NCI-H2029 (cell line): Measurements from ENCODE around the gene ABCG8.
A peak's percentile ranks its signal among the peaks of the same experiment; 100 is the strongest.
"Not testable (repeated sequence)": the region's sequence is repeated elsewhere in the genome, so short reads cannot be mapped to it uniquely, and the experiment has no call there.

Source experiments
- DNase-seq: peaks from one replicate; lab custom pipeline; 2025; lab: John Stamatoyannopoulos, UW

Gene ABCG8

DNA sequence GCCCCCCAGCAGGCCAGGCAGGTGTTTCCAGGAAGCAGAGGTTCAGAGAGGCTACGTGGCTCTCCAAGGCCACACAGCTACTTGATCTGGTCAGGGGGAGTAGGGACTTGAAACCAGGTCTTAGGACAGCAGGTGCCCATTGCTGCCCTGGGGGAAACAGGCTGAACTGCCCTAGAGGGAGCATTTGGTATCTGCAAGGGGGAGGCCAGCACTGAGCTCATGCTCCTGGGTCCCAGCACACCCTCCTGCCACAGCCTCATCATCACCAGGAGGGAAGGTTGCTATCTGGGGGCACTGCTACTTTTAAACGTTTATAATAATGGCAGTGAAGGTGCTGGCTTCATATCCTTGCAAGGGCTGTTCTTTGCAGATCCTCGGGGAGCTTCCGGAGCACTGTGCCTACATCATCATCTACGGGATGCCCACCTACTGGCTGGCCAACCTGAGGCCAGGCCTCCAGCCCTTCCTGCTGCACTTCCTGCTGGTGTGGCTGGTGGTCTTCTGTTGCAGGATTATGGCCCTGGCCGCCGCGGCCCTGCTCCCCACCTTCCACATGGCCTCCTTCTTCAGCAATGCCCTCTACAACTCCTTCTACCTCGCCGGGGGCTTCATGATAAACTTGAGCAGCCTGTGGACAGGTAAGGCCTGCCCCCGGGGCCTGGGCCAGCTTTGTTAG lies 36.1 kb downstream of the ABCG8 start:
- no peak for DNase-seq

DNA sequence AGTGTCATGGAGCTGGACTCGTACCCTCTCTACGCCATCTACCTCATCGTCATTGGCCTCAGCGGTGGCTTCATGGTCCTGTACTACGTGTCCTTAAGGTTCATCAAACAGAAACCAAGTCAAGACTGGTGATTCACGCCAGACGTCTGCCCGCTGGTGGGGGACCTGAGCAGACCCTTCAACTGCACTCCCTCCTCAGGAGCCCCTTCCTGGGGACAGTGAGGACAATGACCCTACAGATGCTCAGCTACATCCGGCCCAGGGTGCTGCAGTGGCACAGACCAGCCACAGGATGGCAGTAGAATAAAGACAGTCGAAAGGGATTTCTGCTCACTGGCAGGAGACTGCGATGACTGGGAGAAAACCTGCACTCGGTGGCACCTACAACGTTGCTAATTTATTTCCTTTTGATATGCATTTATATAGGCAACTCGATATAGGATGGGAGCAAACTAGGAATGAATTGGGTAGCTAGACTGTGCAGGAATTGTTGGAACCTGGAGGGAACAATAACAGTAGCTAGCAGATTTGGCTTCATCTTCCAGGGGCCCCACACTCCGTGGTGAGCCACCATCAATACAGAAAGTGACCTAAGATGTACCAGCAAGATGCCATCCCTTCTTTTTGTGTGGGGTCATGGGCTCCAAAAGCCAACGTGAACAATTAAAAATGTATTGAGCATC lies 39.2 kb downstream of the ABCG8 start:
- peak; percentile 48 for DNase-seq

DNA sequence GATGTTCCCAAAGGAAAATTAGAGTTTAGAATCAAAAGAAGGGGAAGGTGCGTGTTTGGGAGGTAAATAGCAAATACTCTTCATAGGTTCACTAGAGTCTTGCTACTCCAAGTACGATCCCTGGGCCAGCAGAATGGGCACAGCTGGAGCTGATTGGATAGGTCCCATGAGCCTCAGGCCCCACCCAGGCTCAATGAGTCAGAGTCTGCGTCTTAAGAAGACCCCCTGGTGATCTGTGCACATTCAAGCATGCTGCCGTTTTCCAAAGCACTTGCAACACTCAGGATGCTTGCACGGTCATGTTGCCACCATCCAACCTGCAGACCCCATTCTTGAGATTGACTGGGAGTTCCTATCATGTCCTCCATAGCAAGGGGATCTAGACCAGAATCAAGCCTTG lies 40.5 kb downstream of the ABCG8 start:
- DNase-seq: no peak

DNA sequence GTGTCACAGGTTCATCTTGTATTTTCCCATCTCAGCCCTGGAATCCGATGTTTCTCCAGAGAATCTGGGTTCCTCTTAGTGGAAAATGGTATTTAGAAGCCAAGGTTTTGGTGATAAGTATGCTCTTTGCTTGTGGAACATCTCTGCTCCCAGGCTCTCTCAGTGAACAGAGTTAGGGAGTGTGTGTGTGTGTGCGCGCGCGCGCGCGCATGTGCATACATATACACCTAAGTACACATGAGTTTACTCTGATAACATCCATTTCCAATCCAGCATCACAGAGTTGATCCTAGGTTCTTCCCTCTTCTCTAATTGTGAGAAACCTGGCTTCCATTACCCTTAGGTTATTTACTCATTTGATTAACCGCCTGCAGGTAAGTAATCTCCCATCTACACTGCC lies 41.7 kb downstream of the ABCG8 start:
- no peak for DNase-seq

DNA sequence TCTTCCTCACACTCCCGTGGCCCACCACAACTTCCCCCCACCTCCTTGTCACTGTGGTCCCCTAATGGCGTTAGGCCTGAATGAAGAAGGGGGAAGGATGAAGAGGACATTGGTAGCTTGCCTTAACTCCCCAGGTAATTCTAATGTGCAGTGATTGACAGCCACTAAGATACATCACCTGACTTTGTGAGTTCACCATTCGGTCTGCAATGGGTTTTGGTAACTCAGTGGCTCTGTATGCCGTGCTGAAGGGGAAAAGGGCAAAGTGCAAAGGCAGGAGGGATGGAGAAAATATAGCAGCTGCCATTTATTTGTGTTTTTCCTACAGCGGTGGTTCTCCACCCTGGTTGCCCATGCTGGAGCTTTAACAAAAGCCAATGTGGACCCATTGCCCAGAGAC lies 42.2 kb downstream of the ABCG8 start:
- no peak for DNase-seq

DNA sequence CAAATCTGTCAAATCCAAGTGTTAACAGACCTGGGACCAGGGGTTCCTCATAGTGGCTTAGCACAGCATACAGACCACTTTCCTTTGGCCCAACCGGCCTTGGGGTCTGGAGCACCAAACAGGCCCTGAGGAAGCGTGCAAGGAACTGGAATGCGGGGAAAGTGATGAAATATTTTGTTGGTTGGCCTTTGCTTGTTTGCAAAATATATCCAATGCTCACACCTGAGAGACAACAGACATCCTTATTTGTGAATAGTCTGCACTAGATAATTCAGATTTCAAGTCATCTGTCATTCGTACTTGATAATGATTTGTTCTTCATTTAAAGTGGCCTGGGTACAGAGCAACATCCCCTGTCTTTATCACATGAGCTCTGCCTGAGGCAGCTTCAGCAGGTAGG lies 43.5 kb downstream of the ABCG8 start:
- DNase-seq: no peak

DNA sequence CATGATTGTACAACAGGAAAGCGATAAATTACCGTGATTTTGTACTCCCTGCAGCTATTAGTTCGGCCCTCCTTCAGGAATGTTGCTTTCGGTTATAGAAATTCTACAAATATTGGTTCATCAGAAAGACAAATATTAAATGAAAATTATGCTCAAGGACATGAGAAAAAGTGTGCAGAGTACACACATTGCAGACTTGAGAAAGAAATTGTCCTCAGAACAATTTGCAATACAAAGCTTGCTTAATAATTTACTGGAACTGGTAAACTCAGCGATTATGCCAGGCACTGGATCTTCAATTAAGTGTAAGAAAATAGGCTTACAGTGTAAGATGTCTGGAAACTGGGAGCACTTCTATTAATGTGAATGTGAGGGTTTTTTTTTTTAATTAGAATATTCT lies 45.9 kb downstream of the ABCG8 start:
- DNase-seq: no peak

DNA sequence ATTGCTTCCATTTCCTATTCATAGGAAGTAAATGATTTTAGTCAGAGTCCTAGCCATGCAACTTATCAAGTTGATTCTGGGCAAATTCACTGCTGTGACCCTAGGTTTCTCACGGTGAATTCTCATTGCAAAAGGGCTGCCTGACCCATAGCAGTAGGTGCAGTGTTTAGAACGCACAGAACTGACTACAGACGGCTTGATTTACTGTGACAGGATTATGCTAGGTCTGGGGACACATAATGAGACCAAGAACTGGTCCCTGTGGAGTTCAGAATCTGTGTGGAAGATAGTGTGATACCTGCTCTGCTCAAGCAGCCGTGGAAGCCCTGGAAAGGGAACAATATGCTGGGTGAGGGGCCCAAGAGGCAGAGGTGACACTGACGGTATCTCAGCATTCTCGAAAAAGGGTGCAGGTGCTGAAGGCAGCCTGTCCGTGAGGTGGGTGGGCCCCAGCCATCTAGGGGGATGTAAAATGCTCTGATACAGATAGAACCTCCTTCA lies 46.4 kb downstream of the ABCG8 start:
- no peak for DNase-seq

DNA sequence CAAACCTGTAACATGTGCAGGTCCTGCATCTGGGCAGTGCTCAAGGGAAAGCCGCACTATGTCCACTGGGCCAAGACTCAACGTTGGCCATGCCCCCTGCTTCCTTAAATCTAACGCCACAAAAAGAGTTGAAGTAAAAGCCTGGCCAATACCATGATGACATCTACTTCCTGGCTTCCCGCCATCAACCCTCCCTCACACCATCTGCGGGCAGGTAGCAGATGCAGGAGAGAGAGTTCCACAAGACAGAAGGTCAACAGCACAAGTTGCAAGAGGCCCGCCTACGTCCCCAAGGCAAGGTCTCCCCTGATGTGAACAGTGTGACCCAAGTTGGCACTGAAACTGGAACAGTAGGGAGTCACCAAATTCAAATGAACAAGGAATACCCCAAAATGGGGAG lies 48.4 kb downstream of the ABCG8 start:
- DNase-seq: no peak

DNA sequence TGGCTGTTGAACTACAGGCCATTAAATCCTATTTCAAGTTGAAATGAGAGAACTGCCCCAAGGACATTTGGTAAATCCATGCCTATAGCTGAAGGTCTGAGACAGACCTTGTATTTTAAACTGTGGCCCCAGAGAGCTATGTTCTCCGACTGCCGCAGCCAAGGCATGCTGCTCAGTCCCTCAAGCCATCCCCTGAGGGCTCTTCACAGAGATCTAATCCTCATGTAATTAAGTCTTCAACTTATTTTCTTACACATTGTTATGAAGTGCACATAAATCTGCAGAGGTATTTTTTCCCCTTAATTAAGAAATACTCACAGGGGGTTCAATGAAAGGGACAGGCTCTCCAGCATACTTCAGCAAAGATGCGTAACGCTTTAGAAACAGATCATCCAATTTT lies 50.6 kb downstream of the ABCG8 start:
- no peak for DNase-seq

DNA sequence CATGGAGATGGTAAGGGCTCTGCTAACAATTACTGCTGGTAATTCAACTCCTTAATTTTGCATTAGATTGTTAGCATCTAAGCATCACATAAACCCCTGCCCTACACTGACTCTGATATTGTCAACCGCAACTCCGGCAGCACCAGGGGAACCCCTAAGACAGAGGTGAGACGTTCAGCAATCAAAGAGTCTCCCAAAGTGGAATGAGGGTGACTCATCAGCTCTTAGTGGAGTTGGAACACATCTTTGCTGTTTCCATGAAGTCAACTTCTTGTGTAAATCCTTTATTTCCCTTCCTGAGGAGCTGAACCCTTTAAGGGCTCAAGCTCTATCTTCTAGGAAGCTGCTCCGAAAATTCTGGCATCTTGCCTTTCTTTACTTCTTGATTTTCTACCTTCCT lies 52.1 kb downstream of the ABCG8 start:
- no peak for DNase-seq

DNA sequence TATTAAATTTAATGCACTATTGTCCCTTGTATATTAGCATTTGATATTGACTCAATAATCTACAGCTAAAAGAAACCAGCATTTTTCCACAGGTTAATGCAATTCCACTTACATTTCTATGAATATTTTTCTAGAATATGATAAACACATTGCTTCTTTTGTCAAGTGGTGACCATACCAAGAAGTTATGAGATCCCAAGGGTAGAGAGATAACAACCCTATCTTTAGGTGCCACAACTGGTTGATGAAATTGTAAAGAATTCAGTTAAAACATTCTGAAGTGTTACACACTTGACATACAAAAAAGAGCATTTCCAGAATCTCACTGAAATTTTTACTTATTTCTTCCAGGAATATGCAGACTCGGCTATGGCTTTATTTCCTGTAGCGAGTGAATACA lies 56.0 kb downstream of the ABCG8 start:
- DNase-seq: no peak

DNA sequence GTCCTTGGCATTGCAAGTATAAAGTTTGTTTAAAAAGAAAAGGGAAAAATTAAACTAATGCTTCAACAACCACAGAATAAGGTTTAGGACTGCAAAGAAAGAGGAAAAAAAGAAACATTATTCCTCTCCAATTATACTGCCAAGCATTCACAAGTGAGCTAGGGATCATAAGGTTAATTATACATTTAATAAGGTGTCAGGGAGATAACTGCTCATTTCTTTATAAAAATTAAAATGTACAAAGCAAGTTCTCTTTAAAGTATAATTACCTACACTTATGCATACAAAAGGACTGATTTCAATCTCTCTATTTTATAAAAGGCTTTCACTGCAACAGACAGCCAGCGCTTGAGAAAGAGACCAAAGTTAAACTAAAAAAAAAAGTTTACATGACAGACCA lies 58.1 kb downstream of the ABCG8 start:
- DNase-seq: no peak

DNA sequence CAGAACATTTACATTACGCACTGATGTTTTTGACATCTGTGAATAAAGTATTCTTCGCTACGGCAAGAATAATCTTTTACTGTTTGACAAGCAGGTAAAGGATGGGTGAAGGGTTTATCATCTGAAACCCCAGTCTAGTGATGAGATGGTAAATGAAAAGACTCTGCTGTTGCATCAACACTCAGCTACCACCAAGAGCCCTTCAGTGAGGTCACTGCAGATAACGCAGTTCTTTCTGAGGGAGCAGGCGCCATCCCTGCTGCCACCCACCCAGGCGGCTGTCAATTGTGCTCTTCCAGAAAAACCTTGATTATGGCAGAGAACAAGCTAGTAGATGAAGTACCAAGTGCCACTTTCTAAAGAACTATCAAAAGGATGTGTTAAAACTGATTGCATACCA lies 58.7 kb downstream of the ABCG8 start:
- DNase-seq: no peak

DNA sequence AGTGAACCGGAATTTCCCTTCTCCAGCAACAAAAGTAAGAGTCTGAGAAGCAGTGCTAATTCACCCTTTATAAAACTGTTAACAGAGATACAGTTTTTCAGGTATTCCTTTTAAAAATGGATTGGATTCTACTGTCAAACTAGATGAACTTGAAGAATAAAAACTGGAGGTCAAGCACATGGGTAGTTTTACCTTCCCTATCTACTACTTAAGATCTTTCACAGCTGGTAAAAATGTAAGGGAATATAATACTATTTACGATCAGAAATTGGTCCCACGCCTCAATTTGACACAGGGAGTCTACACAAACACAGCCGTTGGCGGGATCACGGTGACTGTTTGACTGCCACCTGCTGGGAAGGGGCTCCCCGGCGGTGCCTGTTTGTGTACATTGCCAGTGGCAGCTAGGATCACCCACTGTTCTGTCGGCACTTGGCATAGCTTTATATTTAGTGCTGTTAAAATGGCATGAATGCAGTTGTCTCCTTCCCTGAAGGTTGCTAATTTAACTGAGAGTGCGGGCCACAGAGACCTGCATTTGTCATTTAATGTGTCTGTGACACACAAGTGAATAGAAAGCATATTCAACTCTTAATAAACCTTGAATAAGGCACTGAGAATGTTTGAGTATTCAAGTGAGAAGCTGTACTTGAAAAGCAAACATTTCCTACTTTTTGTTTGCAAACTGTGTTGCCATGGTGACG lies 59.5 kb downstream of the ABCG8 start:
- DNase-seq: no peak

DNA sequence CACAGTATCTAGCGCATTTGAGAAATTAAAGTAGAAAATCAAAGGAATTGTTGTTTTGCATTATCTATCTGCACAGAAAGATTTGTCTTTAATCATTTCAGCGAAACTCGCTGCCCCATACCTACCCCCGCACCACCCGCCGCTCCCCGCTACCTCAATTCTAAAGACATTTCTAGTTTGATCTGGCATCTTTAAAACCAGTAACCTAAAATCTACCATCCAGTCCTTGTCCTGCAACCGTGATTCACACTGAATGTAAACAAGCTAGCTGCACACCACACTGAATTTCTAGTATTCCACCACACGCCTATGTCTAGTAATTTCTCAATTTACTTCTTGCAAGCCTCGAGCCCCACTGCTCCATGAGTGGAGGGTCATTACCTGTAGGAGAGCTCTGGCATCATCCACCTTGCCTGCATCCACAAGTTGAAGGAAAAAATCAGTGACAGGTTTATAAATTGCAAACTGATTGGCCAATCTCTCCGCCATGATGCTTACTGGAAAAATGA lies 60.1 kb downstream of the ABCG8 start:
- DNase-seq: no peak

DNA sequence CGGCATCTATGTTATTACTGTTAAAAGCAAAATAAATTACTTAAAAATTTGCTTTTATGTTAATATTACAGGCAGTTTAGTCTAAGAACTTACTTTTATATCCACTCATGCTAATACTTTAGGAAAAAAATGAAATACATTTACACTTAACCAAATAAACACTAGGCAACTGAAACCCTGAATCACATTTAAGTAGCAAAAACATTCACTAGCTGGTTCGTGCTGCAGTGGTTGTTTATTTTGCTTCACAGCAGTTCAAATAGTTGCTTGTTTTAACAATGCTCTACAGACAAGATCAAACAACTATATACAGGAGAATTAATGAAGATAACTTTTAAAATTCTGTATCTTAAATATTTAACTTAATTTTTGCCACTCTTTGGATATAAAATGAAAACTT lies 60.8 kb downstream of the ABCG8 start:
- DNase-seq: no peak

DNA sequence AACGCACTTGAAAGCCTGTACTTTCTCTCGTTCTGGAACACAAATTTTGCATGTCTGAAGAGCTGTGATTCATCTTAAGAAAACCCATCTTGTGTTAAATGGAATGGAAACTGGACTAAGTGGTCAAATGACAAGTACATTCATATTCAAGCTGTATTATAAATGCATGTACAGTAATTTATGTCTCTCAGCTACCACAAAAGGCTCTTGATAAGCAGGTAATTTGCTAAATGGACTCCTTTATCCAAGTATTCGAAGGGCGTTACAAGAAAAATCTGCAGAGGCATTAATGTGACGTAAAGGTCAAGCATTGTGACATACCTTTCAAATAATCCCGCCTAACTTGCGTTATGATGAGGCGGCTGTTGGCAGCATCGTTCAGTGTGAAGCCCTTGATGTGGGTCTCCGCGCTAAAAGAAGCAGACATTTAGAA lies 66.6 kb downstream of the ABCG8 start:
- DNase-seq: no peak

DNA sequence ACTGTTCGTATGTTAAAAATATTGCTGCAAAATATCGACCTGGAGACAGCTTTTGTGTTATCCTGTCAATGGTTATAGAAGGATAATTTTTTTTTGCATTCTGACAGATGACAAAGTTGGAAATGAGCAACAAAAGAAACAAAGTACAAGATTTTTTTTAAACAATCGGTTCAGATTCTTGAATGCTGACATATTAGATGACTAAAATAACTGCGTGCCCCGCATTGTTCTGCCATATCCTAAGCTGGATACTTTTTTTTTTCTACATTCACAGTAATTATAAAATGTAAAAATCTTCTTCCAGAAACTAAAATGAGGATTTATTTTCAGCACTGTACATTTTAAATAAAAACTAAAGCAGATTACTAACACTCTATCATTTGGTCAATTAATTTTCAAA lies 67.1 kb downstream of the ABCG8 start:
- no peak for DNase-seq

DNA sequence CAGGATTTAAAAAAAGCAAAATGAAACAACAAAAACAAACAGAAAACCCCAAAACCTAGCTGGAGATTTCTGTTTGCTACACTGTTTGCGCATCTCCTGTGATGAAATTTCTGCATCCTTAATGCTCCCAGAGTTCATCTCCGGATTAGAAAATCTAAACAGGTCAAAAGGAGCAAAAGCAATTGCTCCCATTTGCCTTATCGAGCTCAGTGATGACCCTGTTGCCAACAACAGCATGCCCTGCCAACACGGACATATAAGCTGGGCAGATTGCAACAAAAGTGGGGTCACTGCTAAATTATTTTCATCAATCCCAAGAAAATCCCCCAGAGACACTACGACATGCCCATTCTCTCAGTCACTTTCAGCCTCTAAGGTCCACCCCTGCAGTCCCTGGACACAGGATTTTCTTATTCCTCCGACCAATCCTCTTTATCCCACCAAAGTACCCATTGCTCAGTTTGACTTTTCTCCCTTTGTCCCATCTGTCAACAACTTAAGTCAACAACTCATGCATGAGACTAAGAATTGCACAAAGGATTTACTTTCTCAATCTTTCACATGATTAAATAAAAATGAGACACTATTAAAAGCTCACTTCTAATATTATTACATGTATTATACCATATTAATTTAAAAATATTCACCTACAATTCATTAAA lies 67.8 kb downstream of the ABCG8 start:
- DNase-seq: no peak

DNA sequence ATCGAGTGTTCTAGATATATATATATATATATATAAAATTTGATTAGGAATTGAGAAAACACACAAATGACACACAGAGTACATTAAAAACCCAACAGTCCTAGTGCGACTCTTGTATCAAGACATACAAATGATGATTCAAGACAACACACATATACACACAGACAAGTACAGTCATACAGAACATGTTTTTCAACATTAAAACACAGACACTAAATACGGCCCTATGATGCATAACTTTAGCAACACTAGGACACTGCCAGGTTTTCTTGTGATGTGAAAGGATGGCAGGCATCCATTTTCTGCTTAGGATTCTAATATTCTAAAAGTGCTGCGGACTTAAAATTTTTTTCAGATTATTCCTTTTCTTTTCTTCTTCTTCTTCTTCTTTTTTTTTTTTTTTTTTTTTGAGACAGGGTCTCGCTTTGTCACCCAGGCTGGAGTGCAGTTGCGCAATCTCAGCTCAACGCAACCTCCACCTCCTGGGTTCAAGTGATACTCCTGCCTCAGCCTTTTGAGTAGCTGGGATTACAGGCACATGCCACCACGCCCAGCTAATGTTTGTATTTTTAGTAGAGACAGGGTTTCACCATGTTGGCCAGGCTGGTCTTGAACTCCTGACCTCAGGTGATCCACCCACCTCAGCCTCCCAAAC lies 72.5 kb downstream of the ABCG8 start:
- not testable (repeated sequence) for DNase-seq

DNA sequence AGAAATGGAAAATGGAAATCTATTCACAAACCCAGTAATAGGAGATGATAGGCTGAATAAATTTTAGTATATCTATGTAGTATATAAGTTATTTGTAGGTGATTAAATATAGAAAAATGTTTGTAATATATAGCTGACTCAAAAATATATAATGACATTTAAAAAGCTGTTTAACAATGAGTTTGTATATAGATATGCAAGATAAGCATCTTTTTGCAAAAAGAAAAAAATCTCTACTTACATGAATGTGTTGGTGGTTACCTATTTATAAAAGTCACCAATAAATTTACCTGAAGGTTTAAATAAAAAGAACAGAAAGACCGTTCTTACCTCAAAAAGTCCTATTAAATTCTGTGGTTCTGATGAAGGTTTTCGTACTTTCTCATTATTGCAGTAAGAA lies 85.7 kb downstream of the ABCG8 start:
- no peak for DNase-seq
